Measurements from ENCODE around the gene GLB1L2.
"Not testable (repeated sequence)": the region's sequence is repeated elsewhere in the genome, so short reads cannot be mapped to it uniquely, and the experiment has no call there.

The GLB1L2 gene

DNA sequence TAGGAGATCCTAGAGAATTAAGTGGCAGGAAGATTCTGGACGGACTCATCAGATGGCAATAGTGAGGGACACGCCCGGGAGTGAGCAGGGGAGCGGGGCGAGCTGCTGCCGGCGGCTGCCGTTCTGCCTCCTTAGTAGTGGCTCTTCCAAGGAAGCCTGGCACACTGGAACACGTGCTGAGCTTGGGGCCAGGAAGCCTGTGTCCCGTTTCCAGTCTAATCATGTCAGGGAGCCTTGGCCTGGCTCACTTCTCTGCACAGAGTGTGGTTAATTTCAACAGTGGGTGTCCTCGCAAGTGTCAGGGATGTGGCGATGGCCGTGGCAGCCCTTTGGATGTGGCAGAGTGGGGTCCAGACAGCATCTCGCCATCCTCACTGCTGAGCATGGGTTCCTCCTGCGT is 39.1 kb upstream of the GLB1L2 start:
- Histone ChIP-seq H3K36me3 (ENCODE audit: insufficient read depth, low read length) (no peaks in the 10 kb centered on the region), H3K27ac (ENCODE audit: low read depth, low read length) (no peak overlapping the region), H3K4me3 (ENCODE audit: low read depth in 1 of 2, low read length in 2 of 2) (no peak overlapping the region), H3K4me1 (ENCODE audit: insufficient read depth, low read length) (no peaks in the 10 kb centered on the region), H3K27me3 (ENCODE audit: control insufficient read depth in 1 of 2, insufficient read depth in 2 of 2, low read length in 2 of 2) (no peaks in the 10 kb centered on the region), H3K9me3 (ENCODE audit: low read length) (no peaks in the 10 kb centered on the region), H3K9ac (ENCODE audit: low read length) (no peak overlapping the region)

DNA sequence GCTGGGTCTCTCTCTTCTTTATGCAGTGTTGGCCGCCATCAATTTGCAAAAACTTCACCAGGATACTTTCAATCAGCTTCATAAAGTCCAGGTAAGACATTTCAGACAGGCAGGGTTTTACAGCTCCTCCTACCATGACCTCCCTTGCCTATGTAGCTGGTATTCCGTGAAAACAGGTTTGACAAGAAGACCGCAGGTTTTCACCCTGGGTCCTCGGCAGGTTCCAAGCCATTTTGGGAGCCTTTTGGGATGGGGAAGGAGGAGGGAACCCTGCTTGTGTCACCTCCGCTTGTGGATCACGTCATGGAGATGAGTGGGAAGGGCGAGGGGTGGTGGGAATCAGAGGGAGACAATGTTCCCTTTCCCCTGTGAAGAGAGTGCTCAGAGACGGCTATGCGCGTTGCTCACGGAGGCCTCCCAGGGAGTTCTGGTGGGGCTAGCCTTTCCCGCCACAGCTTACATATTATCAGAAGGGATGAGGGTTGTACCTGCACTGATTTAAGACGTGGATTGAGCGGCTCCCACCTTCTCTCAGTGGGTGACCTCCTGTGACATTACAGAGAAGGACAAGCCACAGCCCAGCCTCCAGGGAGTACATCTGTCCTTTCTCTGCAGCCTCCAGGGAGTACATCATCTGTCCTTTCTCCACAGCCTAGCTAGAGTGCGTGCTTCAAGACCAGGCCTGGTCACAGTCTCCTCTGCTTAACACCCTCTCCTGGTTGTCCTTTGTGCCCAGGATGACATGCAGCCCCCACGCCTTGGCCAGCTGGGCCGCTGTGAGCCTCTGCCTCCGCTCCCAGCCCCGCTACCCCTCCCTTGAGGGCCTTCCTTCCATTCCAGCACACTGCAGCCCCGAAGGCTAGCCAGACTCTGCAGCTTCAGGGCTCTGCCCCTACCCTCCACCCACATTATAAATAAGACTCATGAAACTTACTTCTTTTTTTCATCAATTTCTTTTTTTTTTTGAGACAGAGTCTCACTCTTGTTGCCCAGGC is 38.4 kb upstream of the GLB1L2 start:
- Histone ChIP-seq H3K27ac (ENCODE audit: low read depth, low read length) (no peak overlapping the region), H3K9ac (ENCODE audit: low read length) (no peak overlapping the region), H3K9me3 (ENCODE audit: low read length) (no peaks in the 10 kb centered on the region), H3K36me3 (ENCODE audit: insufficient read depth, low read length) (no peaks in the 10 kb centered on the region), H3K4me1 (ENCODE audit: insufficient read depth, low read length) (no peaks in the 10 kb centered on the region), H3K27me3 (ENCODE audit: control insufficient read depth in 1 of 2, insufficient read depth in 2 of 2, low read length in 2 of 2) (no peaks in the 10 kb centered on the region), H3K4me3 (ENCODE audit: low read depth in 1 of 2, low read length in 2 of 2) (no peak overlapping the region)

DNA sequence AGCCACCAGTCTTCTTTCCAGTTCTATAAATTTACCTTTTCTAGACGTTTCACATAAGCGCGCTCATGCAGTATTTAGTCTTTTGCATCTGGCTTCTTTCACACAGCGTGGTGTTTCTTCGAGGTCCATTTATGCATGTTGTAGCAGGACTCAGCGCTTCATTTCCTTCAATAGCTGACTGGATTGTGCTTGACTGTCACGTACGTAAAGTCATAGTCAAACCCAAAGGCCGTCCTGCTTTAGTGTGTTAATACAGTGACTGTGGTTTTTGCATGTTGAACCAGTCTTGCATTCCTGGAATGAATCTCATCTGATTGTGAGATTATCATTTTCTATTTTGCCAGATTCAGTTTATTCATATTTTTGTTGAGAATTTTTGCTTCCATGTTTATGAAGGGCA is 37.1 kb upstream of the GLB1L2 start:
- Histone ChIP-seq H3K27me3 (ENCODE audit: control insufficient read depth in 1 of 2, insufficient read depth in 2 of 2, low read length in 2 of 2) (no peaks in the 10 kb centered on the region), H3K9me3 (ENCODE audit: low read length) (no peaks in the 10 kb centered on the region), H3K4me3 (ENCODE audit: low read depth in 1 of 2, low read length in 2 of 2) (no peak overlapping the region), H3K36me3 (ENCODE audit: insufficient read depth, low read length) (no peaks in the 10 kb centered on the region), H3K27ac (ENCODE audit: low read depth, low read length) (no peak overlapping the region), H3K4me1 (ENCODE audit: insufficient read depth, low read length) (no peaks in the 10 kb centered on the region), H3K9ac (ENCODE audit: low read length) (no peak overlapping the region)

DNA sequence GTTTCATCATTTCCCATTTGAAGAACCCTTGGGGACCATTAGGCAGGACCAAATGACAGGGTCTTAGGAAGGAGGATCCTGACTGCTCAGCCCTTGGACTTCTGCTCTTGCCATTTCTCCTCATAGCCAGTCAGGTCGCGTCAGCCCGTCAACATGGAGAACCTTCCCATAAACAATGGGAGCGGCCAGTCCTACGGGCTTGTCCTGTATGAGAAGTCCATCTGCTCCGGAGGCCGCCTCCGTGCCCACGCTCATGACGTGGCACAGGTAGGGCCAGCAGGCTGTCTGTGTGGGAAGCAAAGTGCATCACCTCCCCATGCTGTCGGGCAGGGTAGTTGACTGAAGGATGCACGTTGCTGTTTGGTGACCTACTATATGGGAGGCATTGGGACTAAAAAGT is 19.6 kb upstream of the GLB1L2 start:
- H3K36me3 ChIP-seq (ENCODE audit: insufficient read depth, low read length): no peaks in the 10 kb centered on the region
- no peaks in the 10 kb centered on the region for H3K27me3 ChIP-seq (ENCODE audit: control insufficient read depth in 1 of 2, insufficient read depth in 2 of 2, low read length in 2 of 2)
- H3K9me3 ChIP-seq (ENCODE audit: low read length): peaks cover 5% of the 10 kb centered on the region
- H3K4me1 ChIP-seq (ENCODE audit: insufficient read depth, low read length): no peaks in the 10 kb centered on the region
- H3K9ac ChIP-seq (ENCODE audit: low read length): no peak overlapping the region
- no peak overlapping the region for H3K27ac ChIP-seq (ENCODE audit: low read depth, low read length)
- H3K4me3 ChIP-seq (ENCODE audit: low read depth in 1 of 2, low read length in 2 of 2): no peak overlapping the region

DNA sequence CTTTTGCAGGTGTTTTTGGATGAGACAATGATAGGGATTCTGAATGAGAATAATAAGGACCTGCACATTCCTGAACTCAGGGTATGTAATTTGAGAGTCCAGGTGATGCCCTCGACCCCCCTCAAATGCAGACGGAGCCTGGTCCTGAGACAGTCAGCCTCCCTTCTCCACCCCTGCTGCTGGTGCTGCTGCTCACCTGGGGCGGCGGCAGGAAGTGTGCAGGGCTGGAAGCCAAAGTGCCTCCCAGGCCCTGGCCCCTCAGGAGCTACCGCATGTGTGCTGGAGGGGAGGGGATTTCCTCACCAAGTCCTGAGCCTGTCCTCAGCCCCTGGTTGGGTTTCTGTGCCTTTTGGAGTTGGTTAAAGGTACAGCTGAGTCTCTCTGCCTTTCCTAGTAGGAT is 19.0 kb upstream of the GLB1L2 start:
- Histone ChIP-seq H3K9ac (ENCODE audit: low read length) (no peak overlapping the region), H3K27me3 (ENCODE audit: control insufficient read depth in 1 of 2, insufficient read depth in 2 of 2, low read length in 2 of 2) (no peaks in the 10 kb centered on the region), H3K27ac (ENCODE audit: low read depth, low read length) (no peak overlapping the region), H3K4me3 (ENCODE audit: low read depth in 1 of 2, low read length in 2 of 2) (no peak overlapping the region), H3K4me1 (ENCODE audit: insufficient read depth, low read length) (no peaks in the 10 kb centered on the region), H3K36me3 (ENCODE audit: insufficient read depth, low read length) (no peaks in the 10 kb centered on the region), H3K9me3 (ENCODE audit: low read length) (peaks cover 7% of the 10 kb centered on the region)

DNA sequence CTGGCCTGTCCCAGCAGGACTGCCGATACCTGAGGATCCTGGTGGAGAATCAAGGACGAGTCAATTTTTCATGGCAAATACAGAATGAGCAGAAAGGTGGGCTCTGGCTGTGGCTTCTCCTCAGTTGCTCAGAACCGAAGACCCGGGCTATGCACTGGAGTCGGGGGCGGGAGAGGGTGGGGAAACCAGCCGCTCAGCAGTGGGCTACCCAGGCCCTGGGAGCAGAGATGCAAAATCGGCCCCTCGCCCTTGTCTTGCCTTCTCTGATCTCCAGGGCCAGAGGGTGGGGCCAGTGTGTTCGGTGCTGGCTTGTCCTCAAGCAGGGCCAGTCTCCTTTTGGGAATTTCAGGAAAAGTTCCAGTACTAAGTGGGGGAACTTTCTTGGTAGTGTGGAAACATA is 18.4 kb upstream of the GLB1L2 start:
- no peak overlapping the region for H3K4me3 ChIP-seq (ENCODE audit: low read depth in 1 of 2, low read length in 2 of 2)
- H3K27ac ChIP-seq (ENCODE audit: low read depth, low read length): no peak overlapping the region
- no peaks in the 10 kb centered on the region for H3K36me3 ChIP-seq (ENCODE audit: insufficient read depth, low read length)
- H3K4me1 ChIP-seq (ENCODE audit: insufficient read depth, low read length): no peaks in the 10 kb centered on the region
- H3K9me3 ChIP-seq (ENCODE audit: low read length): peaks cover 7% of the 10 kb centered on the region
- no peaks in the 10 kb centered on the region for H3K27me3 ChIP-seq (ENCODE audit: control insufficient read depth in 1 of 2, insufficient read depth in 2 of 2, low read length in 2 of 2)
- no peak overlapping the region for H3K9ac ChIP-seq (ENCODE audit: low read length)

DNA sequence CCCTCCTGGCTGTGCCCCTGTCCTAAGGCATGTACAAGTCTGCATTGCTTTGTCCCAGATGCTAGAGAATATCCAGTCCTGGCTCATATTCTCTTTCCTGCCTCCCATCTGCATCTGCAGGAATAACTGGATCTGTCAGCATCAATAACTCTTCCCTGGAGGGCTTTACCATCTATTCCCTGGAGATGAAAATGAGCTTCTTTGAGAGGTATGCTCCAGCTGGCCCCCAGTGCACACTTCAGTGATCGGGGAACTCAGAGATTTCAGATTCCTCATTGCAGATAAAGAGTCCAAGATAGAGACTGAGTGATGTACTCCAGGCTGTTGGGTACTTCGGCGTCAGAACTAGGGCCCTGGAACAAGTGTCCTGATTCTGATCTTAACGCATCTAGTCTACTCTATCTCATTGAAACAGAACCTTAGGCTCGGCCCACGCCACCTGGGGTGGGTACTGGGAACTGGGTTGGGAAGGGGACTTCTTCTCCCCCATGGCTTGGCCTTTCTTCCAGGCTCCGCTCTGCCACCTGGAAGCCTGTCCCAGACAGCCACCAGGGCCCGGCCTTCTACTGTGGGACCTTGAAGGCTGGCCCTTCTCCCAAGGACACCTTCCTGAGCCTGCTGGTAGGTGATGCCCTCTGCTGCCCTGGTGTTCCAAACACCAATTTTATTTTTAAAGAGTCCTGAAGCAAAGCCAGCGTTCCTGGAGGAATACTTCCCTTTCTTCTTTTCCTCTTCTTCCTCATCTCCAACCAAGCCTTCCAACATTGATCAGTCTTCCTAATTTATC is 17.8 kb upstream of the GLB1L2 start:
- Histone ChIP-seq H3K36me3 (ENCODE audit: insufficient read depth, low read length) (no peaks in the 10 kb centered on the region), H3K9ac (ENCODE audit: low read length) (no peak overlapping the region), H3K9me3 (ENCODE audit: low read length) (peaks cover 7% of the 10 kb centered on the region), H3K27me3 (ENCODE audit: control insufficient read depth in 1 of 2, insufficient read depth in 2 of 2, low read length in 2 of 2) (no peaks in the 10 kb centered on the region), H3K27ac (ENCODE audit: low read depth, low read length) (no peak overlapping the region), H3K4me3 (ENCODE audit: low read depth in 1 of 2, low read length in 2 of 2) (no peak overlapping the region), H3K4me1 (ENCODE audit: insufficient read depth, low read length) (no peaks in the 10 kb centered on the region)

DNA sequence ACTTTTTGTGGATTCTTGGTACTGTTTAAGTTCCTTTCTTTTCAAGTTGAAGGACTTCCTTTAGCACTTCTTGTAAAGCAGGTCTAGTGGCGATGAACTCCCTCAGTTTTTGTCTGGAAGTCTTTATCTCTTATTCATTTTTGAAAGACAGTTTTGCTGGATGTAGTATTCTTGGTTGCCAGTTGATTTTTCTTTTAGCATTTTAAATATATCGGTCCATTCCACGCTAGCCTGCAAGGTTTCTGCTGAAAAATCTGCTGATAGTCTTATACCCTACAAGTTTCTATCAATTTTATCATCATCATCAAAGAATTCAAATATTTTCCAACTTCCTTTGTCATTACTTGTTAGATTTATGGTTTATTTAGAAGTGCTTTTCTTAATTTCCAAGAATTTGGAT is 14.7 kb upstream of the GLB1L2 start:
- no peak overlapping the region for H3K4me3 ChIP-seq (ENCODE audit: low read depth in 1 of 2, low read length in 2 of 2)
- H3K36me3 ChIP-seq (ENCODE audit: insufficient read depth, low read length): no peaks in the 10 kb centered on the region
- peaks cover 11% of the 10 kb centered on the region for H3K9me3 ChIP-seq (ENCODE audit: low read length)
- H3K9ac ChIP-seq (ENCODE audit: low read length): no peak overlapping the region
- H3K4me1 ChIP-seq (ENCODE audit: insufficient read depth, low read length): no peaks in the 10 kb centered on the region
- H3K27me3 ChIP-seq (ENCODE audit: control insufficient read depth in 1 of 2, insufficient read depth in 2 of 2, low read length in 2 of 2): no peaks in the 10 kb centered on the region
- H3K27ac ChIP-seq (ENCODE audit: low read depth, low read length): no peak overlapping the region

DNA sequence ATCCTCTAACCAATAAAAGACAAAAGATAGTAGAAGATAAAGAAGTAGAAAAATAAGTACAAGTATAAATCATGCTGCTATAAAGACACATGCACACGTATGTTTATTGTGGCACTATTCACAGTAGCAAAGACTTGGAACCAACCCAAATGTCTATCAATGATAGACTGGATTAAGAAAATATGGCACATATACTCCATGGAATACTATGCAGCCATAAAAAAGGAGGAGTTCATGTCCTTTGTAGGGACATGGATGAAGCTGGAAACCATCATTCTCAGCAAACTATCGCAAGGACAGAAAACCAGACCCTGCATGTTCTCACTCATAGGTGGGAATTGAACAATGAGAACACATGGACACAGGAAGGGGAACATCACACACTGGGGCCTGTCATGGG is 10.4 kb upstream of the GLB1L2 start:
- H3K36me3 ChIP-seq (ENCODE audit: insufficient read depth, low read length); H3K4me1 ChIP-seq (ENCODE audit: insufficient read depth, low read length); H3K9ac ChIP-seq (ENCODE audit: low read length); H3K27me3 ChIP-seq (ENCODE audit: control insufficient read depth in 1 of 2, insufficient read depth in 2 of 2, low read length in 2 of 2); H3K27ac ChIP-seq (ENCODE audit: low read depth, low read length); H3K4me3 ChIP-seq (ENCODE audit: low read depth in 1 of 2, low read length in 2 of 2): not testable (repeated sequence)
- peaks cover 11% of the 10 kb centered on the region for H3K9me3 ChIP-seq (ENCODE audit: low read length)

DNA sequence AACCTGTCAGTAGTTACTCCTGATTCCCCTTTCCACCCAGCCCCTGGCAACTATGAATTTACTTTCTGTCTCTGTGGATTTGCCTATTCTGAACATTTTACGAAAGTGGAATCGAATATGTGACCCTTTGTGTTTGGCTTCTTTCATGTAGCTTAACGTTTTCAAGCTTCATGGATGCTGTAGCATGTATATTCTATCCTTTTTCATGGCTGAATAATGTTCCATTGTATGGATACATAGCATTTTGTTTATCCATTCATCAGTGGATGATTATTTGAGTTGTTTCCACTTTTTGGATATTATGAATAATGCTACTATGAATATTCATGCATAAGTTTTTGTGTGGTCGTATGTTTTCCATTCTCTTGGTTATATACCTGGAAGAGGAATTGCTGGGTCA is 9.2 kb upstream of the GLB1L2 start:
- Histone ChIP-seq H3K27me3 (ENCODE audit: control insufficient read depth in 1 of 2, insufficient read depth in 2 of 2, low read length in 2 of 2) (no peaks in the 10 kb centered on the region), H3K27ac (ENCODE audit: low read depth, low read length) (no peak overlapping the region), H3K9me3 (ENCODE audit: low read length) (peaks cover 4% of the 10 kb centered on the region), H3K4me1 (ENCODE audit: insufficient read depth, low read length) (no peaks in the 10 kb centered on the region), H3K4me3 (ENCODE audit: low read depth in 1 of 2, low read length in 2 of 2) (no peak overlapping the region), H3K9ac (ENCODE audit: low read length) (no peak overlapping the region), H3K36me3 (ENCODE audit: insufficient read depth, low read length) (no peaks in the 10 kb centered on the region)

DNA sequence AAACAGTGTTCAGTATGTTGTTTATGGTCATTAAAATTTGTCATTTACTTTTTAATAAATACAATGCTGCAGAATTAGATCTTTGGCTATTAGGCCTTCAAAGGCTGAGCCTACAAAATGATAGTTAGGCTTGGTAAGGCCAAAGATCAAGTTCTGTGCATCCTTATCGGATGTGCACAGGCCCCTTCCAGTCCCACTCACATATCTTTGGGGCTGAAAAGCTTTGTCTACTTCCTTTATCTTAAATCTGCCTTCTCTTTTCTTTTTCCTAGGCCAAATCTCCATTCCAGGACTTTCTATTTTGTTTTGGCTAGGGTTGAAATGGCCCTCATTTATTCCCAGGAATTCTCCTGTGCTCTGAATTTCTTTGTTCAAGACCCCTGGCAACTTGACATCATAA is 3.4 kb upstream of the GLB1L2 start:
- no peaks in the 10 kb centered on the region for H3K9me3 ChIP-seq (ENCODE audit: low read length)
- H3K4me3 ChIP-seq (ENCODE audit: low read depth in 1 of 2, low read length in 2 of 2): no peak overlapping the region
- H3K4me1 ChIP-seq (ENCODE audit: insufficient read depth, low read length): peaks cover 9% of the 10 kb centered on the region
- H3K9ac ChIP-seq (ENCODE audit: low read length): no peak overlapping the region
- peaks cover 0 to 4% of the 10 kb centered on the region in 2 donors for H3K27me3 ChIP-seq (ENCODE audit: control insufficient read depth in 1 of 2, insufficient read depth in 2 of 2, low read length in 2 of 2)
- H3K27ac ChIP-seq (ENCODE audit: low read depth, low read length): no peak overlapping the region
- no peaks in the 10 kb centered on the region for H3K36me3 ChIP-seq (ENCODE audit: insufficient read depth, low read length)
